Common myeloid progenitor, CD34-positive (primary cell): ENCODE measurements around the gene EFCAB12.
"Not testable (repeated sequence)": the region's sequence is repeated elsewhere in the genome, so short reads cannot be mapped to it uniquely, and the experiment has no call there.

ENCODE experiments used
- CTCF ChIA-PET: fragments of 350-600 bp; sonication (Branson Sonifier 250); formaldehyde crosslinking; loops from one replicate; lab custom pipeline; 2021; ENCODE audit warnings: antibody characterized with exemption; lab: Charles Lee
- POLR2A ChIA-PET: fragments of 350-600 bp; sonication (Branson Sonifier 250); formaldehyde crosslinking; loops from one replicate; lab custom pipeline; 2021; ENCODE audit warnings: antibody characterized with exemption; lab: Charles Lee
- DNase-seq, 3 donors: peaks; one replicate each; pipeline versions ENCODE4 v3.0.0 to v3.0.0-alpha.2; 2013
- H3K27ac ChIP-seq, 2 experiments: 1 replicate in 1 of 2; 2 replicates in 1 of 2; pipeline ENCODE4 v1.7.0; 2013; ENCODE audit warnings: inconsistent platforms in 2 of 2, low read length in 2 of 2, mild to moderate bottlenecking in 2 of 2, low read depth in 1 of 2, moderate library complexity in 1 of 2; ENCODE audit not compliant: severe bottlenecking in 2 of 2, insufficient read depth in 1 of 2, poor library complexity in 1 of 2
- H3K27me3 ChIP-seq, 5 experiments: replicated peaks in 2 of 5; 1 replicate in 3 of 5; 2 replicates in 2 of 5; pipeline versions ENCODE4 v1.6.1 to v1.7.0; 2013; ENCODE audit warnings: low read length in 4 of 5, mild to moderate bottlenecking in 2 of 5, moderate library complexity in 2 of 5, inconsistent platforms in 1 of 5; ENCODE audit not compliant: insufficient read depth in 5 of 5, control insufficient read depth in 4 of 5
- H3K36me3 ChIP-seq, 4 experiments: 1 replicate in 2 of 4; 2 replicates in 2 of 4; pipeline versions ENCODE4 v1.6.1 to v1.7.0; 2013; ENCODE audit warnings: low read length in 3 of 4, control low read depth in 1 of 4, mild to moderate bottlenecking in 1 of 4; ENCODE audit not compliant: control insufficient read depth in 4 of 4, insufficient read depth in 4 of 4
- H3K4me1 ChIP-seq, 4 experiments: 1 replicate in 3 of 4; 2 replicates in 1 of 4; pipeline versions ENCODE4 v1.6.1 to v1.7.1; 2013; ENCODE audit warnings: low read length in 3 of 4, mild to moderate bottlenecking in 3 of 4, control low read depth in 1 of 4, inconsistent platforms in 1 of 4, moderate library complexity in 1 of 4; ENCODE audit not compliant: control insufficient read depth in 4 of 4, insufficient read depth in 4 of 4; ENCODE audit errors: control extremely low read depth in 1 of 4
- H3K4me3 ChIP-seq, 7 experiments: 1 replicate in 4 of 7; 2 replicates in 3 of 7; pipeline versions ENCODE4 v1.5.1 to v1.7.0; 2013; ENCODE audit warnings: mild to moderate bottlenecking in 7 of 7, low read length in 6 of 7, moderate library complexity in 6 of 7, inconsistent platforms in 2 of 7, low read depth in 2 of 7, control low read depth in 1 of 7; ENCODE audit not compliant: insufficient read depth in 4 of 7, control insufficient read depth in 1 of 7; ENCODE audit errors: extremely low read depth in 1 of 7
- H3K9me3 ChIP-seq, 5 experiments: 1 replicate in 4 of 5; 2 replicates in 1 of 5; pipeline versions ENCODE4 v1.6.1 to v1.7.1; 2013; ENCODE audit warnings: low read length in 4 of 5, mild to moderate bottlenecking in 2 of 5, inconsistent platforms in 1 of 5, low read depth in 1 of 5, moderate library complexity in 1 of 5; ENCODE audit not compliant: control insufficient read depth in 4 of 5, insufficient read depth in 2 of 5; ENCODE audit errors: control extremely low read depth in 1 of 5
- WGBS: methylation state at CpG from one replicate; pipeline ENCODE4 v1.1.5; 2013; ENCODE audit not compliant: insufficient coverage; 5-methylcytosine and 5-hydroxymethylcytosine counted together

EFCAB12 gene

DNA sequence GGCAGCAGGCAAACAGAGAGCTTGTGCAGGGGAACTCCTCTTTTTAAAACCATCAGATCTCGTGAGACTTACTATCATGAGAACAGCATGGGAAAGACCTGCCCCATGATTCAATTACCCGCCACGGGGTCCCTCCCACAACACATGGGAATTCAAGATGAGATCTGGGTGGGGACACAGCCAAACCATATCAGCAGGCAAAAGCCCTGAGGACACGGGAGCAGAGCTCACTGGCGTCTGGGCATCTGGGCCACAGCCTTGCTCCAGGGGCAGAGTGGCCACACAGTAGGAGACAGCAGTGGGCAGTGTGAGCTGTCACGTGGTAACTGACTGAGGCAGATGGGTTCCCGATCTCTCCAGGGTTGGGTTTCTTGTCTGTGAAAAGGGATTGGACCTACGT lies 42.9 kb downstream of the EFCAB12 start:
- not testable (repeated sequence) for H3K4me3 ChIP-seq, H3K27me3 ChIP-seq, DNase-seq, H3K9me3 ChIP-seq, H3K27ac ChIP-seq, H3K4me1 ChIP-seq
- peaks cover 2 to 33% (median 24%) of the 10 kb centered on the region in 4 experiments for H3K36me3 ChIP-seq
- 94% methylated on average over 5 of the region's 8 CpGs for WGBS
- POLR2A ChIA-PET, result interaction anchor here (0.5 kb wide), 1 partner anchor 41 kb away, joined by 3 read pairs; no protein-coding TSS in a partner anchor
- CTCF ChIA-PET, result interaction anchor here (0.7 to 2.9 kb wide), 3 partner anchors 10 to 16 kb away, joined by 3 to 8 read pairs (median 4); no protein-coding TSS in a partner anchor

DNA sequence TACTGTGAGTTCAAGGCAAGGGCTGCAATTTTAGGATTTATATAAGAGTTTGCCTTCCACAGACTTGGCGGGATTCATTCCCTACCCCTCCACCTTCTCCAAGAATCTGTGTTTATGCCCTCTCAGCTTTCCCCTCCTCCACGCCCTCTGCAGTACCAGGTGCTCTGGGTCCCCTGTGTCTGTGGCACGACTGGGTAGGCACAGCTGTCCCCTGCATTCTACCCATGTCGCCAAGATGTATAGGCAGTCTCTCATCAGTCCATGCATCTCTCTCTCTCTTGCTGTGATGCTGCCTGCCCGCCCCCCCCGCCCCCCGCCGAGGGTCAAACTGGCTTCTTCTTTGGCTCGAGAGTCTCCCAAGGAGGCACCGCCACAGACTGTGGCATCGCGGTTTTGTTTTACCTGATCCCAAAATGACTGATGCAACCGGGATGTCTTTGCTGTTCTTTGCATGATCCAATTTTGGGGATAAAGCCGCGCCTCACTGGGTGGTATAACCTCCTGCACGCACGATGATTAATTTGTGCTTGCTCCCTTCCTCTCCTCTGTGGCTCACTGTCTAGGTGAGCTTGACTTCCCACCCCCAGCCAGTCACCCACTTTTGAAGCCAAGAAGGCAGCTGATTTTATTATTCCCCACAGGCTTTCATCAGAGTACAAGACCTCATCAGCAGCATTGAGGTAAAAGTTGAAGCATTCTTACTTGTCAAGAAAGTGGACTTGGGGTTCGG lies 43.7 kb downstream of the EFCAB12 start:
- Histone ChIP-seq H3K36me3 (peaks cover 2 to 31% (median 21%) of the 10 kb centered on the region in 4 experiments), H3K4me3 (no peak overlapping the region), H3K27me3 (no peaks in the 10 kb centered on the region), H3K27ac (no peak overlapping the region), H3K4me1 (no peaks in the 10 kb centered on the region), H3K9me3 (peaks cover 0 to 6% (median 0%) of the 10 kb centered on the region in 5 experiments)
- WGBS, result 86% methylated on average over 14 of the region's 18 CpGs
- POLR2A ChIA-PET, result no interaction called here
- CTCF ChIA-PET, result interaction anchor here (0.7 to 2.9 kb wide), 6 partner anchors 10 to 90 kb away, joined by 3 to 8 read pairs (median 4); no protein-coding TSS in a partner anchor
- no peak for DNase-seq

DNA sequence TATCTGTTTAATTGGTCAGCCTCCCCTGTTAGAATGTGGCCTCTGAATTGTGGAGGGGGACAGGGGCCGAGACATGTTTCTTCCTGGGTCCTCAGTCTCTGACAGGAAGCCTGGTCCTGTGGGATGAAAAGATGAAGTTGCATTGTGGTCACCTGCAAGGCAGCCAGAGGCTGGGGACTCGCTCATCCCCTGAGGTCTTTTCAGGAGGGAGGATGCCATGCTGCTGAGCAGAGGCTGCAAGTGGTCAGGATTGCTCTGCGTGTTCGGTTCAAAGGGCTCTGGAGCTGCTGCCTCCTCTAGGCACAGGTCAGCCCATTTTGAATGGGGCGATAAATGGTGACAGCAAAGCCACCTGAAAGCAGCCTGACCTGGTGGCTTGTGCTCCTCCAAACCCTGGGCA lies 44.3 kb downstream of the EFCAB12 start:
- H3K27ac ChIP-seq, H3K4me1 ChIP-seq, DNase-seq, H3K9me3 ChIP-seq, H3K27me3 ChIP-seq, H3K4me3 ChIP-seq: not testable (repeated sequence)
- CTCF ChIA-PET, result interaction anchor here (0.7 to 2.1 kb wide), 11 partner anchors 10 to 265 kb away, joined by 3 to 11 read pairs (median 4); no protein-coding TSS in a partner anchor
- POLR2A ChIA-PET, result interaction anchor here (0.5 kb wide), 1 partner anchor 39 kb away, joined by 4 read pairs; no protein-coding TSS in a partner anchor
- peaks cover 2 to 25% (median 15%) of the 10 kb centered on the region in 4 experiments for H3K36me3 ChIP-seq
- 76% methylated on average over 3 of the region's 5 CpGs for WGBS

DNA sequence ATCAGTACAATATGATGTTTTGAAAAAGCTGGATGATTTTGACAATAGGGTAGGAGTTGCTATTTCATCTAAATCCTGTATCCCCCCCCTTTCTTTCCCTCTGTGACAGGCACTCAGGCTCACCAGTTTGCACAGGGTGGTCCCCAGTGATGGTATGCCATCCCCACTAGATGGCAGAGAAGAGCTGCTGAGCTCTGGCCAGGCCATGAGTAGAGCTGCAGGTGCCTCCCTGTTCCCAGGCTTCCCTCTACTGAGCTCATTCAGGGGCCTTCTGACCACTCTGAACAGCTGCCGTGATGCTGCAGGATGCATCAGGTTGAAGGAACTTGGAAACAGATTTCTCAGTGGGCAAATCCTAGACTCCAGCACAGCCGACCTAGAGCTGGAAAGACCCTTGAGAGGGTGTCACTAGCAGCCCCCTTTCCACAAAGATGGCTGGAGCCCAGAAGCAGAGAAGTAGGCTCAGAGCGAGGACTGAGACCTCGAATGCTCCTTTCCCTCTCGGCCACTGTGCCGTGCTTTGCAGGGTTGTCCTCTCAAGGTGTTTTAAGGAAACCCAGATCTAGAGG lies 45.1 kb downstream of the EFCAB12 start:
- H3K9me3 ChIP-seq, result peaks cover 0 to 8% (median 0%) of the 10 kb centered on the region in 5 experiments
- CTCF ChIA-PET, result interaction anchor here (0.7 to 2.1 kb wide), 24 partner anchors 9 to 557 kb away, joined by 3 to 11 read pairs (median 4); partner anchors contain the start of gene EFCAB12

DNA sequence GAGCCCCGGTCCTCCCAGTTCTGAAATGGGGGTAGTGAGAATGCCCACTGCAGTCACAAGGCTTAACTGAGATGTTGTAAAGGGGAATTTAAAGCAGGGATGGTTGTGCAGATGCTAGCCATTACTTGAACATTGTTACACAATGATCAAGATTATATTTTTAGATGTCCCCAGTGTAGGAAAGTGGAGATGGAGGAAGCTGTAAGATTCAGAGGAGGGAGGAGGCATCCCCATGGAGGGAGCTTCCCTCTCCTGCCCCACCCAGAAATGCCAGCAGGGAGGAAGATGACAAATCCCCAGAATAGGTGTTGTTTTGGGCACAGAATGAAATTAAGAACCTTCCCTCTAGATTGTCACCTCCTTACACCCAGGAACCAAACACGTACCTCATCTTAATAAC lies 46.1 kb downstream of the EFCAB12 start:
- WGBS, result 100% methylated on average over 1 of the region's 2 CpGs
- ChIA-PET POLR2A (no interaction called here), CTCF (interaction anchor here (1.3 to 2.1 kb wide), 5 partner anchors 28 to 487 kb away, joined by 4 to 11 read pairs (median 6); no protein-coding TSS in a partner anchor)
- H3K4me3 ChIP-seq, result no peak overlapping the region
- peaks cover 0 to 11% (median 4%) of the 10 kb centered on the region in 4 experiments for H3K36me3 ChIP-seq
- DNase-seq, result no peak
- H3K27ac ChIP-seq, result no peak overlapping the region
- H3K4me1 ChIP-seq, result peaks cover 0 to 8% (median 2%) of the 10 kb centered on the region in 4 experiments
- no peaks in the 10 kb centered on the region for H3K27me3 ChIP-seq
- peaks cover 0 to 17% (median 8%) of the 10 kb centered on the region in 5 experiments for H3K9me3 ChIP-seq

More for the DNA sequence above, 45.1 kb downstream of the EFCAB12 start:
- H3K36me3 ChIP-seq, result peaks cover 2 to 20% (median 13%) of the 10 kb centered on the region in 4 experiments
- peaks cover 0 to 8% (median 2%) of the 10 kb centered on the region in 4 experiments for H3K4me1 ChIP-seq
- H3K27ac ChIP-seq, result no peak overlapping the region
- no peak overlapping the region for H3K4me3 ChIP-seq
- POLR2A ChIA-PET, result interaction anchor here (1.0 kb wide), 1 partner anchor 67 kb away, joined by 3 read pairs; a partner anchor contains a TSS
- peak; percentile 47 to 70 (median 68) for DNase-seq
- no peaks in the 10 kb centered on the region for H3K27me3 ChIP-seq
- WGBS, result 80% methylated on average over 6 of the region's 6 CpGs

DNA sequence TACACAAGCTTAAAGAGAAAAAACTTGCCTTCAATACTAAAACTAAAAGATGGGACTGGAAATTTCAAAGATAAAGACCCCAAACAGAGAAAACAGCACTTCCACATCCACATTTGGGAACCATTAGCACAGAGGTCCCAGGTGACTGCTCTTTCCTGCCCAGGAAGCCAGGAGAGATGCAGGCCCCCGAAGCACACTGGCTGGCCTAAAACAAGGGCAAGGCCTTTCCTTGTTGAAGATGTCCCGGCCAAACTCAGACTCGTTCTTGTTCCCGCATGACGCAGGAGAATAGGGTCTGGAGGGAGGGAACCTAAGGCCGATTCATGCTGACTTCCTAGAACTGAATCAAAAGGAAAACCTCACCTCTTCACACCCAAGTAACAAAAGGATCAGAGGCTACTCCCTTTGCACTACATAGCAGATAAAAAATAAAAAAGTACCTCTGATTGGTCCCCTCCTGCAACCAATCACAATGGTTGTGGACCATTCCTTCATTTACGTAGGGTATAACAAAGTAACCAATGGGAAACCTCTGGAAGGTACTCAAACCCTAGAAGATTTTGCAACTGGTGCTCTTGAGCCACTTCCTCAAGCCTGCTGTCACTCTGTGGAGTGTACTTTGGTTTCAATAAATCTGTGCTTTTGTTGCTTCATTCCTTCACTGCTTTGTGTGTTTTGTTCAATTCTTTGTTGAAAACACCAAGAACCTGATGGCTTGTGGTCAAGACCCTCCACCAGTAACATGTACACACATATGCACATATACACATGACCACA lies 48.7 kb downstream of the EFCAB12 start:
- CTCF ChIA-PET, result no interaction called here
- 100% methylated on average over 2 of the region's 7 CpGs for WGBS
- POLR2A ChIA-PET, result no interaction called here
- DNase-seq, result no peak
- Histone ChIP-seq H3K27me3 (no peaks in the 10 kb centered on the region), H3K9me3 (peaks cover 0 to 20% (median 9%) of the 10 kb centered on the region in 5 experiments), H3K36me3 (peaks cover 0 to 4% (median 0%) of the 10 kb centered on the region in 4 experiments), H3K4me3 (no peak overlapping the region), H3K27ac (no peak overlapping the region), H3K4me1 (peaks cover 0 to 8% (median 2%) of the 10 kb centered on the region in 4 experiments)
